GM23338 (cell line): ENCODE data around the gene ISCA1. TPM values are rescaled to one million over a fixed set of nuclear protein-coding genes. Genes with fewer than 3 reads are reported as not detected.

Experiments
- ATAC-seq: fragments of 200-7000 bp; cut with Tn5 transposase; 3 replicates; pipeline ENCODE4 v1.9.1; 2020
- DNase-seq: peaks from one replicate; pipeline ENCODE4 v3.0.0-alpha.2; 2015; ENCODE audit warnings: low spot score
- H2AFZ ChIP-seq: fragments of 200-600 bp; sonication (generic); 2 replicates; pipeline ENCODE4 v1.8.0; 2016; ENCODE audit warnings: antibody characterized with exemption, mild to moderate bottlenecking, moderate library complexity
- H3F3A ChIP-seq: fragments of 200-600 bp; sonication (generic); replicated peaks from 2 replicates; pipeline ENCODE4 v1.8.0; 2017; ENCODE audit warnings: antibody characterized with exemption, mixed run types, low read depth
- H3K27ac ChIP-seq: fragments of 200-600 bp; sonication (generic); 2 replicates; pipeline ENCODE4 v1.6.1; 2016; ENCODE audit warnings: low read depth
- H3K27me3 ChIP-seq: fragments of 200-600 bp; sonication (generic); 2 replicates; pipeline ENCODE4 v1.8.0; 2016; ENCODE audit warnings: mild to moderate bottlenecking, mixed run types, moderate library complexity; ENCODE audit not compliant: insufficient read depth
- H3K36me3 ChIP-seq: fragments of 200-600 bp; sonication (generic); 2 replicates; pipeline ENCODE4 v1.8.0; 2016; ENCODE audit warnings: mild to moderate bottlenecking; ENCODE audit not compliant: insufficient read depth
- H3K4me1 ChIP-seq: fragments of 200-600 bp; sonication (generic); 2 replicates; pipeline ENCODE4 v1.8.0; 2016; ENCODE audit warnings: mild to moderate bottlenecking, moderate library complexity; ENCODE audit not compliant: insufficient read depth
- H3K4me2 ChIP-seq: fragments of 200-600 bp; sonication (generic); 2 replicates; pipeline ENCODE4 v1.7.1; 2017; ENCODE audit warnings: mixed run types
- H3K4me3 ChIP-seq: fragments of 200-600 bp; sonication (generic); 2 replicates; pipeline ENCODE4 v1.6.1; 2016; ENCODE audit warnings: mixed run types
- H3K79me2 ChIP-seq: fragments of 200-600 bp; sonication (generic); replicated peaks from 2 replicates; pipeline ENCODE4 v1.8.0; 2017; ENCODE audit warnings: mild to moderate bottlenecking; ENCODE audit not compliant: insufficient read depth
- H3K9me2 ChIP-seq: fragments of 200-600 bp; sonication (generic); 2 replicates; pipeline ENCODE4 v1.8.0; 2017; ENCODE audit not compliant: insufficient read depth
- H4K20me1 ChIP-seq: fragments of 200-600 bp; sonication (generic); replicated peaks from 2 replicates; pipeline ENCODE4 v1.8.0; 2017; ENCODE audit warnings: mild to moderate bottlenecking; ENCODE audit not compliant: insufficient read depth
- H3K27ac Mint-ChIP-seq: 2 replicates; pipeline ENCODE4 v1.8.0; 2020; ENCODE audit warnings: inconsistent platforms, mild to moderate bottlenecking, moderate library complexity, mixed read lengths
- H3K27me3 Mint-ChIP-seq: 3 replicates; pipeline ENCODE4 v1.8.0; 2022; ENCODE audit warnings: low read depth, mild to moderate bottlenecking, moderate library complexity, mixed read lengths, inconsistent platforms; ENCODE audit not compliant: insufficient read depth, poor library complexity
- H3K36me3 Mint-ChIP-seq: 3 replicates; pipeline ENCODE4 v1.8.0; 2021; ENCODE audit warnings: low read depth, mild to moderate bottlenecking, inconsistent platforms, moderate library complexity, mixed read lengths
- H3K4me1 Mint-ChIP-seq: 3 replicates; pipeline ENCODE4 v1.8.0; 2020; ENCODE audit warnings: mild to moderate bottlenecking, inconsistent platforms, mixed read lengths
- H3K4me3 Mint-ChIP-seq: 3 replicates; pipeline ENCODE4 v1.8.0; 2021; ENCODE audit warnings: moderate library complexity, mild to moderate bottlenecking, inconsistent platforms, mixed read lengths
- H3K9me3 Mint-ChIP-seq: 3 replicates; pipeline ENCODE4 v1.8.0; 2020; ENCODE audit warnings: moderate library complexity, mild to moderate bottlenecking, inconsistent platforms, mixed read lengths
- CREB1 ChIP-seq: fragments of 250-450 bp; sonication (Bioruptor Pico); IDR thresholded peaks from 2 replicates; pipeline ENCODE4 v1.5.0; 2020; ENCODE audit warnings: low read depth, mild to moderate bottlenecking, moderate library complexity
- CTCF ChIP-seq, 2 experiments: fragments of 200-600 bp in 1 of 2; sonication (generic) in 1 of 2; conservative IDR thresholded peaks; 2 replicates each; pipeline versions ENCODE4 v1.5.1 to v1.6.1; 2016 to 2017; ENCODE audit warnings: antibody characterized with exemption in 2 of 2, low read depth in 2 of 2, mild to moderate bottlenecking in 2 of 2, moderate library complexity in 1 of 2
- EZH2 ChIP-seq: fragments of 200-600 bp; sonication (generic); IDR thresholded peaks from one replicate; pipeline ENCODE4 v1.8.0; 2017; ENCODE audit warnings: antibody characterized with exemption, mild to moderate bottlenecking, low read depth; ENCODE audit not compliant: unreplicated experiment
- EZH2phosphoT487 ChIP-seq: fragments of 200-600 bp; sonication (generic); IDR thresholded peaks from one replicate; pipeline ENCODE4 v1.8.1; 2018; ENCODE audit warnings: antibody characterized with exemption; ENCODE audit not compliant: unreplicated experiment
- JUNB ChIP-seq: IDR thresholded peaks from one replicate; pipeline ENCODE4 v1.6.1; 2016; ENCODE audit warnings: antibody characterized with exemption; ENCODE audit not compliant: unreplicated experiment
- NANOG ChIP-seq: IDR thresholded peaks from 2 replicates; pipeline ENCODE4 v1.6.1; 2016; ENCODE audit warnings: antibody characterized with exemption, borderline replicate concordance
- POLR2AphosphoS5 ChIP-seq: IDR thresholded peaks from 2 replicates; pipeline ENCODE4 v1.6.1; 2016; ENCODE audit warnings: antibody characterized with exemption, low read depth
- REST ChIP-seq: IDR thresholded peaks from one replicate; pipeline ENCODE4 v1.6.1; 2018; ENCODE audit warnings: antibody characterized with exemption; ENCODE audit not compliant: unreplicated experiment
- STAT1 ChIP-seq: IDR thresholded peaks from one replicate; pipeline ENCODE4 v1.6.1; 2016; ENCODE audit warnings: antibody characterized with exemption; ENCODE audit not compliant: unreplicated experiment
- ZNF114 ChIP-seq: fragments of 250-450 bp; sonication (Bioruptor Pico); IDR thresholded peaks from 2 replicates; pipeline ENCODE4 v1.5.0; 2020; ENCODE audit warnings: mild to moderate bottlenecking, moderate library complexity
- ZNF331 ChIP-seq: fragments of 250-450 bp; sonication (Bioruptor Pico); IDR thresholded peaks from 2 replicates; pipeline ENCODE4 v1.5.0; 2020; ENCODE audit warnings: low read depth, mild to moderate bottlenecking, moderate library complexity
- polyA plus RNA-seq: library from polyadenylated mRNA; unstranded; fragments of >200 nt; fragmentation: Nextera tagmentation; extraction: Ambion mirVana; gene quantifications from 2 replicates; pipeline ENCODE4 v1.2.1, GENCODE V29; 2016
- total RNA-seq: library from RNA; depleted of rRNA; stranded (reverse); fragments of >200 nt; shearing (Covaris generic); gene quantifications from 2 replicates; pipeline ENCODE4 v1.2.3, GENCODE V29; 2014

ISCA1 gene
- total and polyA plus RNA-seq, 2 experiments from 2014 or later = 54.9 to 61.0 TPM

GRCh38 chr9:86286278-86286677, 3.9 kb upstream of the ISCA1 start:
- Histone ChIP-seq H3K4me2 (no peak overlapping the region), H3K4me3 (no peak overlapping the region), H3F3A (0 out of 2 replicates have a peak, but pooled peaks cover 3% of the 10 kb centered on the region), H3K27ac (peak overlapping the region; percentile 17; the same call in 1 of the 2 replicates), H3K36me3 (no peaks in the 10 kb centered on the region), H3K9me2 (no peaks in the 10 kb centered on the region), H3K27me3 (no peaks in the 10 kb centered on the region), H2AFZ (no peak overlapping the region), H4K20me1 (no peaks in the 10 kb centered on the region), H3K79me2 (peaks cover 4% of the 10 kb centered on the region), H3K4me1 (peaks cover 23% of the 10 kb centered on the region)
- DNase-seq (peak; percentile 21), ATAC-seq (no peak)
- peak overlapping the region; percentile 96 for H3K27ac Mint-ChIP-seq
- H3K9me3 Mint-ChIP-seq = no peaks in the 10 kb centered on the region; the same call in 2 of the 3 replicates
- peaks cover 39% of the 10 kb centered on the region for H3K4me1 Mint-ChIP-seq
- no peak for TF ChIP-seq ZNF114 (CRISPR knock-in tag)
- 0 out of 4 replicates have a peak, but pooled peaks of 1 of the 2 experiments have one; percentile 15 for TF ChIP-seq CTCF (conservative IDR thresholded peaks at IDR 0.05; ENCODE audit: low read depth in 2 of 2)
- peaks cover 16% of the 10 kb centered on the region for H3K27me3 Mint-ChIP-seq
- no peak overlapping the region for H3K4me3 Mint-ChIP-seq
- H3K36me3 Mint-ChIP-seq = no peaks in the 10 kb centered on the region; the same call in 1 of the 3 replicates

- no peak for ATAC-seq
- Mint-ChIP-seq H3K4me1 (peaks cover 46% of the 10 kb centered on the region), H3K27me3 (peaks cover 16% of the 10 kb centered on the region), H3K9me3 (no peaks in the 10 kb centered on the region; the same call in 2 of the 3 replicates), H3K4me3 (no peak overlapping the region), H3K36me3 (no peaks in the 10 kb centered on the region; the same call in 1 of the 3 replicates), H3K27ac (0 out of 2 replicates have a peak overlapping the region, but pooled peaks have one; percentile 96)
- Histone ChIP-seq H3K9me2 (no peaks in the 10 kb centered on the region), H3K4me1 (peaks cover 23% of the 10 kb centered on the region), H3K79me2 (peaks cover 14% of the 10 kb centered on the region), H4K20me1 (no peaks in the 10 kb centered on the region), H3K27me3 (no peaks in the 10 kb centered on the region), H3K4me2 (no peak overlapping the region), H3K36me3 (no peaks in the 10 kb centered on the region), H3F3A (0 out of 2 replicates have a peak, but pooled peaks cover 3% of the 10 kb centered on the region), H3K4me3 (no peak overlapping the region), H3K27ac (no peak overlapping the region), H2AFZ (no peak overlapping the region)
- TF ChIP-seq EZH2 = no peak
- no peak for TF ChIP-seq CREB1 (CRISPR knock-in tag)
- TF ChIP-seq EZH2phosphoT487 = no peak
- no peak for DNase-seq
These were observed 2.9 kb upstream of the ISCA1 start for GRCh38 chr9:86285261-86285660.

- Histone ChIP-seq H3K27me3 (no peaks in the 10 kb centered on the region), H3K79me2 (peaks cover 36% of the 10 kb centered on the region), H3F3A (0 out of 2 replicates have a peak, but pooled peaks cover 3% of the 10 kb centered on the region), H3K4me1 (peaks cover 12% of the 10 kb centered on the region), H2AFZ (peak overlapping the region; percentile 75), H3K9me2 (no peaks in the 10 kb centered on the region), H3K4me3 (peak overlapping the region; percentile 84), H3K4me2 (peak overlapping the region; percentile 92), H3K36me3 (0 out of 2 replicates have a peak, but pooled peaks cover 4% of the 10 kb centered on the region), H3K27ac (no peak overlapping the region), H4K20me1 (0 out of 2 replicates have a peak, but pooled peaks cover 4% of the 10 kb centered on the region)
- peaks cover 16% of the 10 kb centered on the region for H3K27me3 Mint-ChIP-seq
- no peaks in the 10 kb centered on the region; the same call in 2 of the 3 replicates for H3K9me3 Mint-ChIP-seq
- peak overlapping the region; percentile 93 for H3K4me3 Mint-ChIP-seq
- H3K27ac Mint-ChIP-seq = peak overlapping the region; percentile 95
- H3K36me3 Mint-ChIP-seq = peaks cover 7% of the 10 kb centered on the region
- peak; percentile 8 for ATAC-seq
- DNase-seq = no peak
- peaks cover 39% of the 10 kb centered on the region for H3K4me1 Mint-ChIP-seq
- TF ChIP-seq ZNF114 (CRISPR knock-in tag) (no peak), EZH2phosphoT487 (no peak), REST (no peak), POLR2AphosphoS5 (no peak), JUNB (no peak), STAT1 (no peak), NANOG (no peak), CTCF (conservative IDR thresholded peaks at IDR 0.05; ENCODE audit: low read depth in 2 of 2) (no peak), ZNF331 (no peak)
These were observed 719 bp upstream of the ISCA1 start for GRCh38 chr9:86282979-86283535.
